H1 (cell line): ENCODE results near the gene OR14A16. TPM values are rescaled to one million over a fixed set of nuclear protein-coding genes. Genes with fewer than 3 reads are reported as not detected.

Source experiments
- CTCF ChIA-PET: fragments of 300-600 bp; sonication (Branson Sonifier 250); formaldehyde crosslinking; loops from one replicate; lab custom pipeline; 2021; ENCODE audit not compliant: partially characterized antibody; lab: Charles Lee
- POLR2A ChIA-PET: fragments of 300-600 bp; sonication (Branson Sonifier 250); formaldehyde crosslinking; loops from one replicate; lab custom pipeline; 2021; ENCODE audit warnings: inconsistent platforms; ENCODE audit not compliant: partially characterized antibody; lab: Charles Lee
- DNase-seq, 2 experiments: peaks; one replicate each; pipeline versions ENCODE4 v3.0.0 to v3.0.0-alpha.2; 2010 to 2022; ENCODE audit warnings: low spot score in 2 of 2, low read depth in 1 of 2, mixed read lengths in 1 of 2
- FAIRE-seq: peaks from 2 replicates; lab custom pipeline; 2011; peaks lifted over from hg19 to GRCh38; lab: Jason Lieb, UNC
- H2AFZ ChIP-seq: 2 replicates; pipeline ENCODE4 v1.8.1; 2012; ENCODE audit warnings: low read length, inconsistent platforms
- H2AK5ac ChIP-seq: 2 replicates; pipeline ENCODE4 v1.6.1; 2013; ENCODE audit warnings: low read depth, low read length
- H2BK120ac ChIP-seq: replicated peaks from 2 replicates; pipeline ENCODE3; 2013; ENCODE audit warnings: low read depth, low read length, inconsistent platforms
- H2BK12ac ChIP-seq: 2 replicates; pipeline ENCODE4 v1.6.1; 2013; ENCODE audit warnings: low read depth, low read length
- H2BK15ac ChIP-seq: 2 replicates; pipeline ENCODE4 v1.6.1; 2013; ENCODE audit warnings: low read length
- H2BK20ac ChIP-seq: 2 replicates; pipeline ENCODE4 v1.6.1; 2013; ENCODE audit warnings: low read length
- H2BK5ac ChIP-seq: 2 replicates; pipeline ENCODE4 v1.6.1; 2013; ENCODE audit warnings: low read depth, low read length
- H3K14ac ChIP-seq: 2 replicates; pipeline ENCODE4 v1.6.1; 2013; ENCODE audit warnings: inconsistent platforms; ENCODE audit not compliant: insufficient read length
- H3K18ac ChIP-seq: 2 replicates; pipeline ENCODE4 v1.6.1; 2013; ENCODE audit warnings: low read length; ENCODE audit errors: extremely low read depth
- H3K23ac ChIP-seq: 2 replicates; pipeline ENCODE4 v1.6.1; 2013; ENCODE audit warnings: inconsistent platforms; ENCODE audit not compliant: insufficient read length
- H3K23me2 ChIP-seq: 2 replicates; pipeline ENCODE4 v1.6.1; 2013; ENCODE audit warnings: low read depth, low read length
- H3K27ac ChIP-seq: 2 replicates; pipeline ENCODE4 v1.6.1; 2011; ENCODE audit warnings: low read depth, low read length, inconsistent platforms
- H3K27me3 ChIP-seq, 4 experiments: replicated peaks in 1 of 4; 1 replicate in 1 of 4; 2 replicates in 3 of 4; pipeline versions ENCODE4 v1.6.1 to v1.8.1; 2011 to 2013; ENCODE audit warnings: low read length in 3 of 4, mild to moderate bottlenecking in 3 of 4, inconsistent platforms in 2 of 4, mixed read lengths in 2 of 4, moderate library complexity in 1 of 4; ENCODE audit not compliant: control insufficient read depth in 3 of 4, insufficient read depth in 3 of 4; ENCODE audit errors: extremely low read depth in 1 of 4
- H3K36me3 ChIP-seq, 4 experiments: 2 replicates each; pipeline versions ENCODE4 v1.6.1 to v1.8.1; 2011 to 2013; ENCODE audit warnings: mild to moderate bottlenecking in 4 of 4, low read length in 3 of 4, moderate library complexity in 2 of 4, control low read depth in 1 of 4, inconsistent platforms in 1 of 4; ENCODE audit not compliant: insufficient read depth in 4 of 4, control insufficient read depth in 2 of 4
- H3K4ac ChIP-seq: replicated peaks from 2 replicates; pipeline ENCODE3; 2013; ENCODE audit warnings: low read length, low read depth, mixed read lengths, inconsistent platforms; ENCODE audit not compliant: insufficient read length
- H3K4me1 ChIP-seq, 4 experiments: replicated peaks in 1 of 4; 1 replicate in 1 of 4; 2 replicates in 3 of 4; pipeline versions ENCODE4 v1.6.1 to v1.8.1; 2011 to 2013; ENCODE audit warnings: low read length in 3 of 4, inconsistent platforms in 2 of 4, mixed read lengths in 1 of 4; ENCODE audit not compliant: insufficient read depth in 4 of 4, control insufficient read depth in 3 of 4
- H3K4me2 ChIP-seq, 2 experiments: 2 replicates each; pipeline versions ENCODE4 v1.6.1 to v1.8.1; 2011 to 2013; ENCODE audit warnings: low read depth in 2 of 2, low read length in 2 of 2, control low read depth in 1 of 2, inconsistent platforms in 1 of 2, mild to moderate bottlenecking in 1 of 2; ENCODE audit not compliant: insufficient read depth in 1 of 2
- H3K4me3 ChIP-seq, 4 experiments: fragments of 200-600, 300-600 bp in 1 of 4; sonication (generic), shearing (Covaris generic), sonication (Bioruptor Twin) in 1 of 4; 2 replicates each; pipeline versions ENCODE4 v1.5.1 to v1.8.1; 2011 to 2016; ENCODE audit warnings: low read length in 4 of 4, low read depth in 3 of 4, control low read depth in 2 of 4, inconsistent platforms in 2 of 4, mild to moderate bottlenecking in 2 of 4, mixed read lengths in 1 of 4, moderate library complexity in 1 of 4; ENCODE audit not compliant: insufficient read depth in 2 of 4; ENCODE audit errors: extremely low read depth in 1 of 4
- H3K56ac ChIP-seq: replicated peaks from 2 replicates; pipeline ENCODE3; 2013; ENCODE audit warnings: low read depth, mild to moderate bottlenecking, mixed read lengths, low read length, inconsistent platforms; ENCODE audit not compliant: insufficient read length
- H3K79me1 ChIP-seq: 2 replicates; pipeline ENCODE4 v1.6.1; 2013; ENCODE audit warnings: low read depth, low read length, control low read depth
- H3K79me2 ChIP-seq, 2 experiments: 2 replicates each; pipeline versions ENCODE4 v1.6.1 to v1.8.1; 2012 to 2013; ENCODE audit warnings: low read length in 2 of 2, mild to moderate bottlenecking in 2 of 2, inconsistent platforms in 1 of 2; ENCODE audit not compliant: insufficient read depth in 2 of 2, control insufficient read depth in 1 of 2
- H3K9ac ChIP-seq, 4 experiments: replicated peaks in 1 of 4; 1 replicate in 1 of 4; 2 replicates in 3 of 4; pipeline versions ENCODE4 v1.6.1 to v1.8.1; 2011 to 2013; ENCODE audit warnings: low read depth in 3 of 4, low read length in 3 of 4, control low read depth in 2 of 4, mild to moderate bottlenecking in 2 of 4, moderate library complexity in 2 of 4, inconsistent platforms in 1 of 4; ENCODE audit errors: extremely low read depth in 1 of 4
- H3K9me3 ChIP-seq, 2 experiments: 2 replicates each; pipeline versions ENCODE4 v1.6.1 to v1.8.1; 2012 to 2013; ENCODE audit warnings: mild to moderate bottlenecking in 2 of 2, moderate library complexity in 2 of 2, control low read depth in 1 of 2, inconsistent platforms in 1 of 2, low read depth in 1 of 2, low read length in 1 of 2, mixed read lengths in 1 of 2; ENCODE audit not compliant: insufficient read depth in 2 of 2
- H4K20me1 ChIP-seq, 2 experiments: replicated peaks in 1 of 2; 2 replicates each; pipeline versions ENCODE3 to v1.8.1; 2011 to 2013; ENCODE audit warnings: inconsistent platforms in 2 of 2, low read length in 2 of 2, mild to moderate bottlenecking in 1 of 2; ENCODE audit not compliant: insufficient read depth in 2 of 2, control insufficient read depth in 1 of 2
- H4K5ac ChIP-seq: 2 replicates; pipeline ENCODE4 v1.6.1; 2013; ENCODE audit warnings: low read length, low read depth, mixed read lengths, inconsistent platforms; ENCODE audit not compliant: insufficient read length
- H4K8ac ChIP-seq: 2 replicates; pipeline ENCODE4 v1.8.0; 2013; ENCODE audit warnings: mild to moderate bottlenecking, moderate library complexity, low read length, inconsistent platforms; ENCODE audit not compliant: insufficient read depth; ENCODE audit errors: extremely low read depth
- H4K91ac ChIP-seq: replicated peaks from 2 replicates; pipeline ENCODE3; 2013; ENCODE audit warnings: low read length, mixed read lengths, inconsistent platforms; ENCODE audit not compliant: insufficient read length
- EGR1 ChIP-seq: IDR thresholded peaks from 2 replicates; pipeline ENCODE4 v1.6.1; 2011; ENCODE audit warnings: low read depth, low read length, borderline replicate concordance
- FOSL1 ChIP-seq: IDR thresholded peaks from 2 replicates; pipeline ENCODE4 v1.6.1; 2011; ENCODE audit warnings: mild to moderate bottlenecking, low read depth, low read length, moderate library complexity; ENCODE audit not compliant: insufficient read depth
- KDM5A ChIP-seq: fragments of 200-600 bp; IDR thresholded peaks from 2 replicates; pipeline ENCODE4 v1.7.1; 2012; ENCODE audit warnings: mild to moderate bottlenecking, low read length, inconsistent platforms, mixed read lengths
- MAFK ChIP-seq: IDR thresholded peaks from 2 replicates; pipeline ENCODE4 v1.6.1; 2012; ENCODE audit warnings: low read depth, mild to moderate bottlenecking, improper control_type of control experiment, low read length
- NANOG ChIP-seq: IDR thresholded peaks from 2 replicates; pipeline ENCODE4 v1.6.1; 2011; ENCODE audit warnings: low read length, low read depth, mild to moderate bottlenecking, inconsistent platforms; ENCODE audit not compliant: insufficient read depth, poor library complexity, severe bottlenecking
- RBBP5 ChIP-seq: IDR thresholded peaks from 2 replicates; pipeline ENCODE4 v1.7.1; 2012; ENCODE audit warnings: low read depth, mild to moderate bottlenecking, inconsistent platforms, low read length, moderate library complexity, borderline replicate concordance
- SP1 ChIP-seq: IDR thresholded peaks from 2 replicates; pipeline ENCODE4 v1.6.1; 2011; ENCODE audit warnings: low read depth, low read length
- SP4 ChIP-seq: IDR thresholded peaks from 2 replicates; pipeline ENCODE4 v1.6.1; 2012; ENCODE audit warnings: low read length, inconsistent platforms
- TAF1 ChIP-seq: IDR thresholded peaks from 2 replicates; pipeline ENCODE4 v1.6.1; 2011; ENCODE audit warnings: mild to moderate bottlenecking, low read depth, low read length
- WGBS, 2 experiments: shearing (Covaris generic) in 1 of 2; methylation state at CpG; one replicate each; pipeline versions ENCODE4 v1.1.6 to v1.1.7; 2013 to 2015; ENCODE audit warnings: low lambda C conversion rate in 2 of 2, mixed read lengths in 2 of 2, inconsistent platforms in 1 of 2, low coverage in 1 of 2, missing lambda C conversion rate in 1 of 2; ENCODE audit not compliant: insufficient replicate concordance in 2 of 2, insufficient coverage in 1 of 2, insufficient read length in 1 of 2; ENCODE audit errors: extremely low coverage in 1 of 2, missing lambda C conversion rate in 1 of 2; 5-methylcytosine and 5-hydroxymethylcytosine counted together
- polyA plus RNA-seq, 7 experiments: library from polyadenylated mRNA; depleted of rRNA in 3 of 7; stranded (reverse) in 5 of 7; unstranded in 2 of 7; fragments of >200 nt in 5 of 7; fragments of 200-250 nt in 2 of 7; gene quantifications; 1 replicate in 5 of 7; 2 replicates in 1 of 7; 4 replicates in 1 of 7; pipeline versions ENCODE4 v1.2.1 to v1.2.3, GENCODE V29; 2011 to 2013; ENCODE audit warnings: missing spikeins in 2 of 7, mixed read lengths in 2 of 7
- total RNA-seq: library from RNA; stranded (reverse); fragmentation: NEBNext Ultra II Directional; extraction: Animal tissue kit (Norgen Biotek cat#: 25700); gene quantifications from 2 replicates; pipeline ENCODE4 v1.2.1, GENCODE V29; 2021

OR14A16 gene
- total and polyA plus RNA-seq, 2 of the 8 experiments (the other 6 are each of a cell fraction or from before 2014, with no cell fraction given): not detected

DNA sequence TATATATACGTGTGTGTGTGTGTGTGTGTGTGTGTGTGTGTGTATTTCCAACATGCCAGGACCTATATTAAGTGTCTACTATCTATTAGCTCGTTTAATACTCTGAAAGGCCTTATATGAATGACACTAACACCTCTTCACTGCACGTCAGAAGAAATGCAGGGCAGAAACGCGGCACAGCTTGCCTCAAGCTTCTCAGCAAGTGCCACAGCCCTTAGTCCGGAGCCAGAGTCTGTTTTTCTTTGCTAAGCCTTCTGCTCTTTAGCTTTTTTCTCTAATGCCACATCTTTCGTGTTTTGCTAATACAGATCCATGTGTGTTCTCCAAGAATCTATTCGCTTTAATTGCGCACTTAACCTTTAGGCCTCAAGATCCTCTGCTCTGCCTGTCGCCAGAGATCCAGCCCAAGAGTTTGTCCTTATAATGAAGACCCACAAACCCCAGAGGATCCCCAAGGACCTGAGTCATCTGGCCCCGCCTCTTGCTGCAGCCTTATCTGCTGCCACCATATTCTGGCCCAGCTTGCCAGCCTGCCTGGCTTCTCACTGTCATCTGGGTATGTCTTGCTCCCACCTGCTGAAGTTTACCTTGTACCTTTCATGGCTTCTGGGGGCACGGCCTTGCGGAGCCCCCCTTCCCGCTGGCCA is 31.1 kb upstream of the OR14A16 start:
- Histone ChIP-seq H3K79me1 (no peaks in the 10 kb centered on the region), H3K4me3 (no peak overlapping the region), H2BK120ac (no peak overlapping the region), H3K23ac (no peak overlapping the region), H4K5ac (no peak overlapping the region), H3K79me2 (no peaks in the 10 kb centered on the region), H3K27me3 (no peaks in the 10 kb centered on the region), H3K18ac (no peak overlapping the region), H2BK15ac (no peak overlapping the region), H4K20me1 (no peaks in the 10 kb centered on the region), H3K4me2 (no peak overlapping the region), H4K8ac (no peak overlapping the region), H3K56ac (no peak overlapping the region), H3K4ac (no peak overlapping the region), H2AFZ (no peak overlapping the region), H2AK5ac (no peak overlapping the region), H3K9me3 (peaks cover 59 to 90% of the 10 kb centered on the region in 2 experiments), H4K91ac (no peak overlapping the region), H3K36me3 (no peaks in the 10 kb centered on the region; a peak in 1 of 8 replicates), H3K23me2 (no peaks in the 10 kb centered on the region), H2BK5ac (no peak overlapping the region), H3K9ac (no peak overlapping the region), H3K27ac (no peak overlapping the region), H2BK20ac (no peak overlapping the region), H2BK12ac (no peak overlapping the region), H3K14ac (no peak overlapping the region), H3K4me1 (no peaks in the 10 kb centered on the region; a peak in 1 of 7 replicates)
- FAIRE-seq: no peak
- DNase-seq: no peak
- WGBS, 2 experiments: 72% methylated on average over 14 of the region's 14 CpGs; no CpG with 5 or more reads in 1 of the 2 experiments
- ChIA-PET CTCF (no interaction called here), POLR2A (no interaction called here)
- no peak for TF ChIP-seq SP1
- TF ChIP-seq TAF1: no peak
- TF ChIP-seq FOSL1: no peak
- no peak for TF ChIP-seq KDM5A
- no peak for TF ChIP-seq EGR1
- TF ChIP-seq NANOG: no peak
- no peak for TF ChIP-seq RBBP5
- TF ChIP-seq MAFK: no peak
- no peak for TF ChIP-seq SP4
